Measurements from ENCODE around the gene C3AR1.
"Not testable (repeated sequence)": the region's sequence is repeated elsewhere in the genome, so short reads cannot be mapped to it uniquely, and the experiment has no call there.

Gene C3AR1

GRCh38 chr12:8065991-8066594, at the start of gene C3AR1:
Gene C3AR1 (minus strand): TSS chr12:8066359. CDS start chr12:8060185, 6,174 bp downstream.
- peak in 2 of 56 donors; percentile 5 to 17 for DNase-seq

- not testable (repeated sequence) for DNase-seq
Observed at GRCh38 chr12:8113117-8113516, 47.0 kb upstream of the C3AR1 start.

- DNase-seq: peak in 51 of 56 donors; percentile 1 to 86 (median 47)
Observed at GRCh38 chr12:8108808-8109398, 42.7 kb upstream of the C3AR1 start.

- no peak for DNase-seq
Observed at GRCh38 chr12:8099235-8099634, 33.1 kb upstream of the C3AR1 start.

- no peak for DNase-seq
Observed at GRCh38 chr12:8096281-8096915, 30.2 kb upstream of the C3AR1 start.

GRCh38 chr12:8093291-8093690, 27.1 kb upstream of the C3AR1 start:
- no peak for DNase-seq

GRCh38 chr12:8089716-8090115, 23.6 kb upstream of the C3AR1 start:
- DNase-seq: no peak

- DNase-seq: not testable (repeated sequence)
Observed at GRCh38 chr12:8089277-8089676, 23.1 kb upstream of the C3AR1 start.

- no peak for DNase-seq
Observed at GRCh38 chr12:8088574-8088973, 22.4 kb upstream of the C3AR1 start.

- no peak for DNase-seq
Observed at GRCh38 chr12:8087666-8088065, 21.5 kb upstream of the C3AR1 start.

- not testable (repeated sequence) for DNase-seq
Observed at GRCh38 chr12:8084351-8084750, 18.2 kb upstream of the C3AR1 start.

GRCh38 chr12:8082808-8083100, 16.6 kb upstream of the C3AR1 start:
- DNase-seq: no peak

GRCh38 chr12:8081251-8081920, 15.2 kb upstream of the C3AR1 start:
- peak in 8 of 56 donors; percentile 1 to 13 (median 5) for DNase-seq

GRCh38 chr12:8080120-8080519, 14.0 kb upstream of the C3AR1 start:
- no peak for DNase-seq

GRCh38 chr12:8078916-8079315, 12.8 kb upstream of the C3AR1 start:
- DNase-seq: no peak

GRCh38 chr12:8078398-8078797, 12.2 kb upstream of the C3AR1 start:
- DNase-seq: peak in 14 of 56 donors; percentile 3 to 14 (median 6)

GRCh38 chr12:8077207-8077606, 11.0 kb upstream of the C3AR1 start:
- no peak for DNase-seq

- no peak for DNase-seq
Observed at GRCh38 chr12:8076366-8076765, 10.2 kb upstream of the C3AR1 start.

- no peak for DNase-seq
Observed at GRCh38 chr12:8075935-8076334, 9.8 kb upstream of the C3AR1 start.

- DNase-seq: not testable (repeated sequence)
Observed at GRCh38 chr12:8071820-8072219, 5.7 kb upstream of the C3AR1 start.

GRCh38 chr12:8069582-8069981, 3.4 kb upstream of the C3AR1 start:
- DNase-seq: no peak

GRCh38 chr12:8064131-8064530, 2.0 kb downstream of the C3AR1 start:
- no peak for DNase-seq

- no peak for DNase-seq
Observed at GRCh38 chr12:8058506-8058905, 7.7 kb downstream of the C3AR1 start.

Data from amygdala (tissue), 56 donors.